HG03354 (cell line): ENCODE data around the gene PREP.
"Not testable (repeated sequence)": the region's sequence is repeated elsewhere in the genome, so short reads cannot be mapped to it uniquely, and the experiment has no call there.

Experiments
- ATAC-seq: cut with Tn5 transposase; IDR thresholded peaks from one replicate; pipeline ENCODE4 v1.9.1; 2021; ENCODE audit warnings: mild to moderate bottlenecking; ENCODE audit not compliant: unreplicated experiment, poor library complexity, severe bottlenecking

The PREP gene

DNA sequence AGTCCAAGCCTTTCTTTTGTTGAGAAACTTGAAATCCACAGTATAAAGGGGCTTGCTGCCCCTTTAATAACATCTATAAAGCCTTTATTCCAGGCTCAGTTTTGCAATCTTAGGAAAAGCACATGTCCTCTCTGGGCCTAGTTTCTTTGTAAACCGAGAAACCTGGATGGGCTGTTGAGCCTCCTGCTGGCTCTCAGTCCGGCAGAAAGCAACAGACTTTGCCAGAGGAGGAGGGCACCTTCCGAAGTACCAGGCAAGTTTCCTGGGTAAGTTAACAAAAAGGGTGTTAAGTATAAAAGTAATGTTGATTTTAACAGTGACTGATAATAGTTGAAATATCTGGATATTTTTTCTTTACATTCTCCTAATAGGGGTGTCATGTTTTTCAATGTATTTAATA lies 124.1 kb downstream of the PREP start:
- no peak for ATAC-seq

DNA sequence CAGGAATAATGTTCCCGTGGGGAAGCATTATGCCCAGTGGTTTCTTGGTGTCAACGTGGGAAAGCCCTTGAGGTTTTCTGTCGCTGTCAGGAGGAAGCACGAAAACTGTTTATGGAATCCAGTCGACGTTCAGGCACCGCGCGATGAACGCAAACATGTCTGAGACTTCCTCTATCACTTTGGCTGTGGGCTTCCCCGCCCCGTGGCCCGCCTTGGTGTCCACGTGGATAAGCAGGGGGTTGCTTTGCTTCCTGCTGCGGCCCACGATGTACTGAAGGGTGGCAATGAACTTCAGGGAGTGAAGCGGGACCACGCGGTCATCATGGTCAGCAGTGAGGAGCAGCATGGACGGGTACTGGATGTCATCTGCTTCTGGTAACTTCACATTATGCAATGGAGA lies 124.8 kb downstream of the PREP start:
- ATAC-seq, result no peak

DNA sequence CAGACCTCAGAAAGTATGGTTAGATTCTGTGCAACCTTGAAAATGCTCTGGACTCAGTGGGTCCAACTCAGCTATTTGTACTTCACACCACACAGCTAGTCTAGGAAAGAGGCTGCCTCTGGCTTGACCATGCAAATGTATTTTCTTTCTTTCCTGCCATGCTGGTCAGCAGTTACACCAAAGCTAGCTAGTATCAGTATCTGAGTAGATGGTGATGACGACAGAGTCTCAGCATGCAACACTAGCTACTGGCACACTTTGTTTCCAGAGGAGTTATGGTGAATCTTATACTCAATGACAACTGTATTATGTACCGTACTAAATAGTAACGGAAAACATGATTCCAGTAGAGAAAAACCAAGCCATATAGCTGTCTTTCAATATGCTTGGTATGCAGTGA lies 126.5 kb downstream of the PREP start:
- ATAC-seq, result no peak

DNA sequence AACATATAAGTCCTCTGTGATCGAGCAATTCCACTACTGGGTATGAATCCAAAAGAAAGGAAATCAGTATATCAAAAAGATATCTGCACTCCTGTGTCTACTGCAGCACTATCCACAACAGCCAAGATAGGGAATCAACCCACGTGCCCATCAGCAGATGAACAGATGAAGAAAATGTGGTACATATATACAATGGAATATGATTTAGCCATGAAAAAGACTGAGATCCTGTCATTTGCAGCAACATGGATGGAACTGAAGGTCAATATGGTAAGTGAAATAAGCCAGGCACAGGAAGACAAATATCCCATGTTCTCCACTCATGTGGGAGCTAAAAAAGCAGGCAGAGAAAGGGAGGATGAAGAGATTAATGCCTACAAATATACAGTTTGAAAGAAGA lies 127.3 kb downstream of the PREP start:
- no peak for ATAC-seq

DNA sequence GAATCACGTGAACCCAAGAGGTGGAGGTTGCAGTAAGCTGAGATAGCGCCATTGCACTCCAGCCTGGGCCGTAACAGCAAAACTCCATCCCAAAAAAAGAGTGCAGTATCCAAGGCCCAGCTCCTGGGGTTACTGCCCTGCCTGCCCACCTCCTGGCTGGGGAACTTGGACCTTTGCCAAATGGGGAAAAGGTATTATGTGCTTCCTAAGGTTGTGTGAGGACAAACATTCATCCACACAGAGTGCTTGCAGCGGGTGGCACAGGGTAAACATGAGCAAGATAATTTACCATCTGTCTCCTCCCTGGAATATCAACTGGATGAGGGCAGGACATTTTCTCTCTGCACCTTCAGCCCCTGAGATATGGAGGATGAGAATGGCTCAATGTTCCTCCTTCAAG lies 128.2 kb downstream of the PREP start:
- no peak for ATAC-seq

DNA sequence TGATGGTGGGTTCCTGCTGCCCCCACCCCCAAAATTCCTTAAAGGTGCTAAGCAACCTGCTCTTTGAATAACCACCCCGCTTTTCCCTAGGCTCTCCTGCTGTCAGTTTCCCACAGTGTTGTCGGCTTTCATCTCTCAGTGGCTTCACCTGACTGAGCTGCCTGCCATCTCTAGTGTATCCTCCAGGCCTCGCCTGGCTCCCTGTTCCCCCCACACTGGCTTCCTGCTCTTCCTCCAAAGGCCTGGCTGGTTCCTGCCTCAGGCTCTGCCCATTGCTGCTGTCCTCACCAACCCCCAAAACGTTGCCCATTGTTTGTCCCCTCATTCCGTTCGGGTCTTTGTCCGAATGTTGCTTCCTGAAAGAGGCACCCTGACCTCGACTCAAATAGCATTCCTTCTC lies 129.3 kb downstream of the PREP start:
- ATAC-seq, result no peak

DNA sequence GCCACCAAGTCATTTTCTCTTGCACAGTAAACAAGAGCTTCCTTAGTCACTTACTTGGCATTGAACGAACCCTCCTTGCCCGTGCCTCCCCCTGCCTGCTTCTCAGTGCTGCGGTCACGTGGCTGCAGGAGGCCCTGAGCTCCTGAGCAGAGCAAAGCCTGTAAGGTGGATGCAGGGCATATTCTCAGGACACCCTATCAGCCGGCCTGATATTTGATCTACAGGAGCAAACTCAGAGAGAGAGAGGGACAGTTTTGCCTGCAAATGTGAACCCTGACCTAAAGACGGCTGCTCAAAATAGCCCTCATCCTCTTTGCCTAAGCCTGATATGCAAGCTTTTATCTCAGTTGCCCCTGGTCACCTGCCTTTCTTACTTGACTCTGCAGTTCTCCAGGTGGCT lies 130.1 kb downstream of the PREP start:
- ATAC-seq, result no peak

DNA sequence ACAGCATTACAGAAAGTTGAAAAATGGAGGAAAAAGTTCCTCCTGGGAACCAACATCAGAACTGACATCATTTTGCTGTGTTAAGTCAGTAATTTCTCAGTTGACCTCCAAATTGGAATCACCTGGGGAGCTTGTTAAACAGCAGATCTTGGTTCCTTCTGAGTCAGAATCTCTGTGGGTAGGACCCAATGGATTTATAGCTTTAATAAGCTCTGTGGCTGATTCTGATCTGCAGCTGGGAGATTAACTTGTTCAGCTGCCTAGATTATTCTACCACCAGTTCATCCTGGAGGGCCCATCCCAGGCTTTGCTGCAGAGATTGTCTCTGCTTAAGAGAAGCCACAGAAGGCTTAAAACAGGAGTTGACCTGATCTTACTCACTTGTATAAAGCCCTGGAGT lies 132.4 kb downstream of the PREP start:
- no peak for ATAC-seq

DNA sequence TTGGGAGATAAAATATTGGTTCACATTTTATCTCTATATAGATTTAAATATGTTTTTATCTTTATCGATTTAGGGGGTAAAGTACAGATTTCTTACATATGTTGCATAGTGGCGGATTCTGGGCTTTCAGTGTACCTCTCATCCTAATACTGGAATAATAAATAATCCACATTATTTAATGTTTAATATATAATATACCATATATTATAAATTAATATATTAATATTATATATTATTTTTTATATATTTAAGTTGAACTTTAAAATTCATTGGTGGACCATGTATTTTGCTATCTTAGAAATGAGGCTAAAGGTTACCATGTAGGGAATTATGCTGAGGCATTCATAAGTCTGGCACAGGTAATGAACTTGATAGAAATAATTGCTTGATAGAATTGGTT lies 133.5 kb downstream of the PREP start:
- ATAC-seq, result no peak

DNA sequence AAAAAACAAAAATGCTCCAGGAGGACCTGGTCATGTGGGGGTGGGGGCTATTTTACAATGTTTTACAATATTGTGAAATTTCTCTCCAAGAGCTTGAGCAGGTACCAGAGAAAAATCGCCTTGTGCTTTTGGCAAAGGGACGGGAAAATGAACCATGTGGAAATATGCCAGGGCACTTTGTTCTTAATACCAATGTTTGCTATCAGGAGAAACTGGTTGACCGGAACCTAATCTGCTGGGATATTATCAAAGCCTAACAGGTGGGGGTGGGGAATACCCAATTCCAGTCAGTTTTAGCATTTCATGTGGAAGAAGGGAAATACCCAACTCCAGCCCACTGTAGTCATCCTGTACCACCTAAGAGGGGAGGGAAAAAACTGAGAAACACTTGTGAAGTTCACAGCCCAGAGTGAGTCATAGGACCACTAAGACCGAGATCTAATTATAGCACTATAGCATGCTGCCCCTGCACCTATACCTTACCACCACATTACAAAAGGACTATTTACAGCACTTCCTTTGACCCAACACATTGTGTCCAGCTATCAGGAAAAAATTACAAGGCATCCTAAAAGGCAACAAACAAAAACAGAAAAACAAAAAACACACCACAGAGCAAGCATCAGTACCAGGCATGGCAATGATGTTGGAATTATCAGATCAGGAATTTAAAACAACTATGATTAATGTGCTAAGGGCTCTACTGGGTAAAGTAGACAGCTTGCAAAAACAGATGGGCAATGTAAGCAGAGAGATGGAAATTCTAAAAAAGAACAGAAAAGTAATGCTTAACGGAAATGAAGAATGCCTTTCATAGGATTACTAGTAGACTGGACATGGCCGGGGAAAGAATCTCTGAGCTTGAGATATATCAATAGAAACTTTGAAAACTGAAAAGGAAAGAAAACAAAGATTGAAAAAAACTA lies 138.9 kb downstream of the PREP start:
- ATAC-seq, result no peak

DNA sequence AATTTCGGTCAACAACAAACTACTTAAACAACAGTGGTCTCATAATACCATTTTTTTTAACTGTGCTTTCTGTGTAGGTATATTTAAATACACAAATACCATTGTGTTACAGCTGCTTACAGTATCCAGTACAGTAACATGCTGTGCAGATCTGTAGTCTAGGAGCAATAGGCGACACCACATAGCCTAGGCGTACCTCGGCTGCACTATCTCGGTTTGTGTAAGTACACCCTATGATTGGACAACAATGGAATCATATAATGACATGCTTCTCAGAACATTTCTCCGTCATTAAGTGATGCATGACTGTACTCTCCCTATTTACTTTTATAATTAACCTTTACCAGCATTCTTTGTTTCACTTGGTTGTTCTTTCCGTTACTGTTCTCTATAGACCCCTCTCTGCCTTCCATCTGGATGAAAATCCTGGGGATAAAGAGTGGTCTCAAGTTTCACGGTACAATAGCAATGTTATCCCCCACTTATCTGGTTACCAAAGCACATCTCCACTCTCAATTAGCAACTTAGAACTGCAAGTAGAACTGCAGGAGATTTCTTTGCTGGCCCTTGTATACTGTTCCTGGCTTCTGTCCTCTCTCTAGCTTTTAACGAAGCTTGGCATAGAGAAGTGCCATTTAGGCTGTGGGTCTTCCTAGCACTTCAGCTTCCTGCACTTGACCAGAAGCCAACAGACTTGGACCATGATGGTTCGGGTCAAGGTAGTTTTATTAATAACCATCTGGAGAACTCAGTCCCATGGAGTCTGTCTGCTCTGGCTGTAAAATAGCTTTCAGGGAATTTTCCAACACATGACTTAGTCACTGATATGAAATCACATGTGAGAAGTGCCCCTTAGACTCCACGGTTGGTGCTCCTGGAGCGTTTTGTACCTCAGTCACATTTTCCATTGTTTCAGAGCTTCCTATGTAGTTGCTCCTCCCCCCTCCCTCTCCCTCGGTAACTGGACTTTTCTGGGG lies 142.7 kb downstream of the PREP start:
- ATAC-seq, result no peak

DNA sequence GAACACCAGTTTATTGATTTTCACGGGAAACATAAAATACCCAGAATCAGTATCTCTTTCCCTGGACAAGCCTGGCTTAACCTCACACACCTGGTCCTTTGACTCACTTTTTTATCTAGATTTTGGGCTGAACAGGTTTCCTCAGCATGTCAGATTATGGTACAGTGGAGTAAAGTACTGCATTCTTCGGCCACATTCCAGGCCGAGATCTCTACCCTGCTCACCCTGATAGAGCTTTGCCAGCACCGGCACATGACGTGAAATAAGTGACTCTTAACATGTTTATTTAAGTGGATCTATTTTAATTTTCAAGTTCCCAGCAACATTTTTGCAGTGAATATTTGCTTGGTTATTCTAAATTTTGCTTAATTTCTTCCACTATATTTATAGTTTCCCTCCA lies 144.1 kb downstream of the PREP start:
- ATAC-seq, result no peak

DNA sequence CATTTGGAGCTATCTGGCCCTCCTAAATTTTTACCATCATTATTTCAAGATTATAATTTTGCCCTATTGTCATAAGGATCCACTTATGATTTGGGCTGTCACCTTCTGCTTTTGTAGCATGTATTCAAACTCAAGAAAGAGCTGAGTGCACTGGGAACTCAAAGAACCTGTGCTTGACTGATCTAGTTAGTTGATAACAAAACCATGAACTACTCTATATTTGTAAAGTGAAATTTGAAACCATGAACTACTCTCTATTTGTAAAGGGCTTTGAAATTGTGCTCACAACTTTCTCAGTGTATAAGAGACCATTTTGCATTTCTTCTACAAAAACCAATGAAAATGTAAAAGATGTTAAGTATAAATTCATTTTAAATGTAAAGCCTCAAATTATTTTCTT lies 145.5 kb downstream of the PREP start:
- no peak for ATAC-seq

DNA sequence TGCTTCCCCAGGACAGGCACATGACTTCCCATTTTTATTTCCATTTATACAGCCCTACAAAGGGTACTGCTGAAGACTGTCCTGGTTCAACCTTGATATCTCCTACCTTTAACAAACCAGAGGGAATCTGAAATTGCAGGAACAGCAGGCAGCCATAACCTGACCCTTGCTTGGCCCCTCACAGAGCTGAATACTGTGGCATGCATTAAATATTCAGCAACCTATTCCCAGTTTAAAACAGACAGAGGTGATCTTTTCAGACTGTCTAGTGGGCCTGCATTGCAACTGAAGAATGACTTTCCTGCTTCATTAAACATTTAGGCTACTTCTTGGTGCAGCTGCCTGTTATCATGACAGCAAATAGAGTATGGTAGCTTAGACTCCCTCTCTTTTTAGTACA lies 146.3 kb downstream of the PREP start:
- ATAC-seq, result no peak

DNA sequence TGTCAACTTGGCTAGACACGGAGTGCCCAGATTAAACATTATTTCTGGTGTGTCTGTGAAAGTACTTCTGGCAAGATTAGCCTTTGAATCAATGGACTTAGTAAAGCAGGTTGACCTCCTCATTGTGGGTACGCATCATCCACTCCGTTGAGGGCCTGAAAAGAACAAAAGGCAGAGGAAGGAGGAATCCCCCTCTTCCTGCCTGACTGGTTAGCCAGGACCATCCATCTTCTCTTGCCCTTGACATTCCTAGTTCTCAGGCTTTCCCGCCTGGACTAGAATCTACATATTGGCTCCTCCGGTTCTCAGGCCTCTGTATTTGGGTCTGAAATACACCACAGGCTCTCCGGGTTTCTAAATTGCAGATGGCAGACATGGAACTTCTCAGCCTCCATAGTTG lies 149.1 kb downstream of the PREP start:
- no peak for ATAC-seq

DNA sequence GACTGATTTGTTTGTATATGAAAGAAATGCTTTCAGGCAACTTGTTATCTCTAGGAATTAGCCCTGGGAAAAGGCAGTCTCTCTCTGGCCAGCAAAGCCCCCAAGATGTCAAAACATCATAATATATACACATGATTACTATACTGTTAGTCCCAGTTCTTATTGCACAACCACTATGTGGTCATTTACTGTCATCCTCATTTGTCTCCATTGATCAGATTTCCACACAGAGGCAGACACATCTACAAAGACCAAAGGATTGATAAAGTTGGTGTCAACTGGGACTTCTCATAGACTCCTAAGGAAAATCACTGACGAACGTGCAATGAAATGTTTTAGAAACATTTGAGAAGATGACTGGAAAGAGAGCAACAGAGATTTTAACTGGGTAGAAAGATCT lies 151.2 kb downstream of the PREP start:
- no peak for ATAC-seq

DNA sequence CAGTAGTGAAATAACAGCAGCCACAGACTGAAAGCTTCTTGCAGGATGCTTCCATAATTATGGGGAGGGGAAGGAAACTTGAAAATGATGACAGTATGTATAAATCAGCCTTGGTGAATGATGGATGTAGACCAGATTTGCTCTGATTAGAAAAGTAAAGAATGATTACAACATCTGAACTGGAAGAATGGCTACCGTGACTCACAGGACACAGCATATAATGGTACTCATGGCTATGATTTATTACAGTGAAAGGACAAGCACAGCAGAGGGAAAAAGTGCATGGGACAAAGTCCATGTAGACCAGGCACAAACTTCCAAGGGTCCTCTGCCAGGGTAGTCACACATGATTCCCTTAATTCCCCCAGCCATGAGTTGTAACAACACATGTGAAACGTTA lies 152.3 kb downstream of the PREP start:
- no peak for ATAC-seq

DNA sequence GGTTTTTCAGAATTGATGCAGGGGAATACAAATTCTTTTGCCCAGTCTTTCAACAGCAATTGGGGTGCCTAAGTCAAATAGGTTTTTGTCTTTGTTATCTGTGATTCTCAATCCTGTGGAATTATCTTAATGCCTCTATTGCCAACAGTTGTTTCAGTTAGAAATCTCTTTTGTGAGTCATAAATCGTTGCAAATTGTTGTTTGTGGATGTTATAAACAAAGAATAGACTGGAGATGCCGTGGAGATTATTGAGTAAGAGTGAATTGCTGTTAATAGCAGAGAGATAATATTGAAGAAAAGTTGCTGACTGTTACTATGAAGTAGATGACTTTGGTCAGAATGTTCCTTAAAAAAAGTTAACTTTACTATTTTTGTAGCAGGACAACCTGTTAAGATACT lies 159.4 kb downstream of the PREP start:
- ATAC-seq, result no peak

DNA sequence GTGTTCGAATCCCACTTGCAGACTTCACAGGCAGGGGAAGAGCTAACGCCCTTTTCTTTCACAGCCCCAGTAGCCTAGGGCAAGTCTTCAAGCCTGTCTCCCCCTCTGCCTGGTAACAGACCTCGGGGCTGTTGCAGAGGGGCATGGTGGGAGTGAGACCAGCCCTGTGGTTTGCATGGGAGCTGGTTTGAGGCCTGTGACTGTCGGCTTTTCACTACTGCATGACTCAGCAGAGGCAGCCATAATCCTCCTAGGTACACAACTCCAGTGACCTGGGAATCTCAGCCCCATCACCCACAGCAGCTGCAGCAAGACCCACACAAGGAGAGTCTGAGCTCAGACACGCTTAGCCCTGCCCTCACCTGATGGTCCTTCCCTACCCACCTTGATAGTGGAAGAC lies 167.7 kb downstream of the PREP start:
- no peak for ATAC-seq

DNA sequence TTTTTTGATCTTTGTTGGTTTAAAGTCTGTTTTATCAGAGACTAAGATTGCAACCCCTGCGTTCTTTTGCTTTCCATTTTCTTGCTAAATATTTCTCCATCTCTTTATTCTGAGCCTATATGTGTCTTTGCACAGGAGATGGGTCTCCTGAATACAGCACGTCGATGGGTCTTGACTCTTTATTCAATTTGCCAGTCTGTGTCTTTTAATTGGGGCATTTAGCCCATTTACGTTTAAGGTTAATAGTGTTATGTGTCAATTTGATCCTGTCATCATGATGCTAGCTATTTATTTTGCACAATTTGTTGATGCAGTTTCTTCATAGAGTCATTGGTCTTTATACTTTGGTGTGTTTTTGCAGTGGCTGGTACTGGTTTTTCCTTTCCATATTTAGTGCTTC lies 171.1 kb downstream of the PREP start:
- ATAC-seq, result not testable (repeated sequence)
